HUDEP-2 (cell line): ENCODE results near the gene MDK.

Experiments
- DNase-seq, 76 experiments: peaks; one replicate each; lab custom pipeline; 2025; ENCODE audit not compliant: unreplicated experiment in 76 of 76; lab: John Stamatoyannopoulos, UW

MDK gene, protein sequence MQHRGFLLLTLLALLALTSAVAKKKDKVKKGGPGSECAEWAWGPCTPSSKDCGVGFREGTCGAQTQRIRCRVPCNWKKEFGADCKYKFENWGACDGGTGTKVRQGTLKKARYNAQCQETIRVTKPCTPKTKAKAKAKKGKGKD

DNA sequence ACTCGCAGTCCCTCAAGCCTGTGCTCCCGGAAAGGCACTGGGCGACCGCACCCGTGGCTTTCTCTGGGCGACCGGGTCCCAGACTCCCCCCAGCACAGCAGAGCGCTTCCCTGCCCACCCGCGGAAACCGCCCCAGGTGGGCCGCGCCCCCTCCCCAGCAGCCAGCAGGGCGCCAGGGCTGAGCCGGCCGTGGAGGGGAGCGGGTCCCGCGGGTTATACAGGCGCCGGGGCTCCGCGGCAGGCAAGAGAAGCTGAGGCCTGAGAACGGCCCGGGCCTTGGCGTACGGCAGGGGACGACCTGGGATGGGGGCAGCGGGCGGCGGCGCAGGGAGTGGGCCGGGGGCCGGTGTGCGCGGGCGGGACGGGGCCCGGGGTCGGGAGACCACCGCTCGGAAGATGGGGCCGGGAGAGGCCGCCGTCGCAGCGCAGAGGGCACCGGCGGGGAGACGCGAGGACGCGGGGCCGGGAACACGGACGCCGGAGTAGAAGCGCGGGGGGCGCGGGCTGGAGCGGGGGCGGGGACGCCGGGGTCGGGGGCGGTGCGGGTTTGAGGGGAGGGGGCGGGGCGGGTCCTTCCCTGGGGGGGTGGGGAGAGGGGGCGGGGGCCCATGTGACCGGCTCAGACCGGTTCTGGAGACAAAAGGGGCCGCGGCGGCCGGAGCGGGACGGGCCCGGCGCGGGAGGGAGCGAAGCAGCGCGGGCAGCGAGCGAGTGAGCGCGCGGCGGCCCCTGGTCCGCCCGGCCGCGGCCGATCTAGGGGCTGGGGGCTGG, at the start of gene MDK:
MDK (plus strand) TSS at position 622 of the 771 bp plus-strand sequence. CDS start 389 bp downstream, outside the sequence.
- DNase-seq = no peak

DNA sequence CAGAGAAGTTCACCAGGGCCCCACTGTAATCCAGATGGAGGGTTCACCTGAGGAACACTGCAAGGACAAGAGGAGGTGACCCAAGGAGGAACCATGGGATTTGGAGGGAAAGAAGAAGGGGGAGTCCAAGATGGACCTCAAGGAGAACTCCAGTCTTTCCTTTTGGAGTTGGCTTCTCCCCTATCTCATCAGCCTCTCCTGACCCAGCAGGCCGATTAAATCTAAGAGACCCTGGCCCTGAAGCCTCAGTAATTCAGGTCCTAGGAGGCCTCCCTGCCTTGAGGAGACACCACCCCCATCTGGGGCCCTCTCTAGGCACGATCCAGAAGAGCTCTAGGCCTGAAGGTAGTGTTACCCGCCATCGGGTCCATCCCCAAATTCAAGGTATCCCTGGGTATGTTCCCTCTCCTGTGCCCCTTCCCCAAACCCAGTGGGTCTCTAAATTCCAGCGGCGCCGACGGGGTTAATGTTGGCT, 49.3 kb upstream of the MDK start:
- no peak for DNase-seq

- DNase-seq = peak in 1 of 76 experiments; percentile 9
These were observed 48.7 kb upstream of the MDK start for GRCh38 chr11:46332568-46333393.

- DNase-seq = no peak
These were observed 48.0 kb upstream of the MDK start for GRCh38 chr11:46333394-46333947.

- no peak for DNase-seq
These were observed 47.3 kb upstream of the MDK start for GRCh38 chr11:46334211-46334610.

GRCh38 chr11:46335271-46335670, 46.2 kb upstream of the MDK start:
- DNase-seq = no peak

DNA sequence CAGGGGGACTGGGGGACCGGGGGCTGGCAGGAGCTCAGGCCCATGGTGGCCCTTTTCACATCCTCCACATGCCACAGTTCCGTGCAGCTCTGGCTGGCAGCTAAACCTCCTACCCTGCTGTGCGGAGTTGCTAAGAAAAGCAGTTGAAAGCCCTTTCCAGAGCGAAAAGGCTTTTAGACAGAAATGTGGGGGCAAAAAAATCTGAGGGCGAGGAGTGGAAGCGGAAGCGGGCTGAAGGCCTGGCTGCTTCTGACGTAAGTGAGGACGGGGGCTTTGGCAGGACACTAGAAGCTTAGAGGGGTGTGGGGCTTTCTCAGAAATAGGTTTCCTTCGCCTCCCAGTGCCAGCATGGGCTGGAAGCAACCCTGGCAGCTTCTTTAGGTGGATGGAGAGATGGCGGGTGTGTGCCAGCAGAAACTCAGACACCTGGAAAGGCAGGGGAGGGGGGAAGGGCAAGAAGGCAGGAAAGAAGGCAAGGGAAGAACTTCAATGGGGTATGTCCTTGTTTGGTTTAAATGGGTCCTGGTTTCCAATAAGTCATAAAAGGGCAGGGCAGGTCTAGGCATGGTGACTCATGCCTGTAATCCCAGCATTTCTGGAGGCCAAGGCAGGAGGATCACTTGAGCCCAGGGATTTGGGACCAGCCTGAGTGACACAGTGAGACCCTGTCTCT, 45.4 kb upstream of the MDK start:
- no peak for DNase-seq

DNA sequence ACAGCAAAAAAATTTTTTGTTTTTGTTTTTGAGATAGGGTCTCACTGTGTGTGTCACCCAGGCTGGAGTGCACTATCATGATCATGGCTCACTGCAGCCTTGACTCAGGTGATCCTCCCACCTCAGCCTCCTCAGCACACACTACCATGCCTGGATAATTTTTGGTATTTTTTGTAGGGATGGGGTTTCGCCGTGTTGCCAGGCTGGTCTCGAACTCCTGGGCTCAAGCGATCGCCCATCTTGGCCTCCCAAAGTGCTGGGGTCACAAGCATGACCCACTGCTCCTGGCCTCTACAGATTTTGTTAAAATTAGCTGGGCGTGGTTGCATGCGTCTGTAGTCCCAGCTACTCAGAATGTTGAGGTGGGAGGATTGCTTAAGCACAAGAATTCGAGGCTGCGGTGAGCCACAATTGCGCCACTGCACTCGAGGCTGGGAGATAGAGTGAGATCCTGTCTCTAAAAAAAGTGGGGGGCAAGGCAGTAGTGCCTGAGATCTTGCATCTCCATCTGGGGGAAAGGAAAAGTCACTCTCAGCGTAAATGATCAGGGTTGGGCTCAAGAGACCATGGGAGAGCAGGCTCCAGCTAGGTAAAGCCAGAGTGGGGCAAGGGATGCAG, 44.8 kb upstream of the MDK start:
- peak in 3 of 76 experiments; percentile 9 to 32 (median 16) for DNase-seq

GRCh38 chr11:46337626-46338345, 43.7 kb upstream of the MDK start:
- DNase-seq = no peak

DNA sequence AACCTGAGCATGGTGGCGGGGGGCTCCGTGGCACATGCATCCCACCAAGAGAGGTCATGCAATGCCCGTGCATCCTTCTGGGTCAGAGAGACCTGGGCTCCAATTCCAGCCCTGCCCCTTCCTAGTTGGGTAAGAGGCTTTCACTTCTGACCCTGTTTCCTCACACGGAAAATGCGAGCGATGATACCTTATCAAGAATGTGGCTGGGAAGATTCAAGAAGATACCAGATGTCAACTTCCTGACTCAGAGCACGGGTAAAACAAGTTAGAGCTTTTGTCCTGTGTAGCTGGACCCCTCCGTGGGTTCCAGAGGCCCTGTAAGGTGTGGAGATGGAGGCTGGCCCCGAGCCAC, 42.9 kb upstream of the MDK start:
- DNase-seq = no peak

DNA sequence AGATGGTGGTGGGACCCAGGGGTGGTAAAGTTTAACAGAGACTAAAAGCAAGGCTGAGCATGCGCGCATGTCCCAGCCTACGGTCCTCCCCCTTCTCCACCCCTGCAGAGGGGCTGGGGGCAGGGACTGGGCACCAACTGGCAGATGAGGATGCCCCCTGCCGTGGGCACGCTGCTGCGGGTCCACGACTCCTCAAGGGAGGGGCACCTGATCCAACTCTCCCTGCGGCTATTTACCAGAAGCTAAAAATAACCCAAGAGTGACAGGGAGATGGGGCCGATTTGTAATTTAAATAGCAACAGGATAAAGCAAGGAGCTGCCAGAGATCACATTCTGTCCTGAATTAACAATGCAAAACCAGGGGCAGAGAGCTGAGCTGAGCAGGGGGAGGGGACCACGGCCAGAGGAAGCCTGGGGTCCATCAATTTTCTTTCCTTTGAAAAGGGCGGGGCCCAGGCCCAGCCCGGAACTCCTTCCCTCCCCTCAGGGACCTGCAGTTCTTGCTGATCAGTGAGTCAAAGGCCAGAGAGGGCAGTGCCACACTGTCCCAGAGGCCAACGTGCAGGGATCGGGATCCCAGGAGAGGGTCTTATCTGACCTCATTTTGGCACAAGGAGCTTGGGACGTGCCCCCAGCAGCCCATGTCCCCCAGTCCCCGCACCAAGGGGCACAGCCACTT, 42.3 kb upstream of the MDK start:
- DNase-seq = no peak

- no peak for DNase-seq
These were observed 41.7 kb upstream of the MDK start for GRCh38 chr11:46339816-46340215.

- no peak for DNase-seq
These were observed 40.0 kb upstream of the MDK start for GRCh38 chr11:46341454-46341853.

- no peak for DNase-seq
These were observed 39.2 kb upstream of the MDK start for GRCh38 chr11:46342239-46342638.

DNA sequence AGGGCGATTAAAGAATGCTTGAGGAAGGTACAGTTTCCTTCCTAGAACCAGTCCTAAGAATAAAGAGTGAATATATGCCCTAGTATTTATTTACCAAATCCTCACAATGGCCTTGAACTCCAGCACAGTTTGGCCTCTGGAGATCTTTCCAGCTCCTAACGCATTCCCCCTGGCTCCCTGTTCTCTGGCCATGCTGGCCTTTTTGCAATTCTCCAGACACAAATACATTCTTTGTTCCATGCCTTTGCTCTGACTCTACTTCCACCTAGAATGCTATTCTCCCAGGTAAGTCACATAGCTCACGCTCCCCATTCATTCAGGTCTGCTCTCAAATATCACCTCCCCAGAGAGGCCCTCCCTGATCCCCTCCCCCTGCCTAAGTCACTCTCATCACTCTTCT, 37.9 kb upstream of the MDK start:
- DNase-seq = no peak

- DNase-seq = no peak
These were observed 36.3 kb upstream of the MDK start for GRCh38 chr11:46345131-46345597.

DNA sequence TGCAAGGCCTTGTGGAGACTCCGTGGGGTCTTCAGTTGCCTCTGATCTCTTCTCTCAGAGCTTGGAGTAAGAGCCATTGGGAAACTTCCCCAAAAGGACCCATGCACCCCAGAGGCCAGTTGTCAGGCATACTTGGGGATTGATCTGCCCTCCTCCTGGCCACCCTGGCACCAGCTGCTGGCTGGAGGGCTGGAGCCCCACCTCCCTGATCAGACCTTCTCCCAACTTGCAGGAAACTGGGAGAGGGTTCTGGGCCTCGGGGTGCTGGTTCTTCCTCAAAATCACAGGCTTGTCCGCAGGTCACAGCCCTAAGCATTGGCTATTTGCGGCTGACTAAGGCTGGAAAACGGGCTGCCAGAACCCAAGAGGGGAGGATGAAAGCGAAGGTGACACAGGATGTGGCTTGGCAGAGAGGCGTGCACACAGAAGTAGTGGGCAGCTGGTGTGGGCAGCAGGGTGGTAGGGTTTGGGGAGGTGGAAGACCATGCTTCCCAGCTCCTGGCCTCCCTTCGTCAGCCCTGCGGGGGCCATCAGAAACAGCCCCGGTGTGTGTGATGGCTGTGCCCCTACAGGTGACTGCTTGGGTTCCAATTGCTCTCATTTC, 35.5 kb upstream of the MDK start:
- no peak for DNase-seq

- DNase-seq = peak in 68 of 76 experiments; percentile 20 to 88 (median 72)
These were observed 34.4 kb upstream of the MDK start, which contains the start of gene DGKZ for GRCh38 chr11:46346886-46347636. Gene DGKZ (plus strand): TSS chr11:46347463. CDS start chr11:46347660, 197 bp downstream.
